ENCODE measurements around the gene PDE8A.
"Not testable (repeated sequence)": the region's sequence is repeated elsewhere in the genome, so short reads cannot be mapped to it uniquely, and the experiment has no call there.

Gene PDE8A

DNA sequence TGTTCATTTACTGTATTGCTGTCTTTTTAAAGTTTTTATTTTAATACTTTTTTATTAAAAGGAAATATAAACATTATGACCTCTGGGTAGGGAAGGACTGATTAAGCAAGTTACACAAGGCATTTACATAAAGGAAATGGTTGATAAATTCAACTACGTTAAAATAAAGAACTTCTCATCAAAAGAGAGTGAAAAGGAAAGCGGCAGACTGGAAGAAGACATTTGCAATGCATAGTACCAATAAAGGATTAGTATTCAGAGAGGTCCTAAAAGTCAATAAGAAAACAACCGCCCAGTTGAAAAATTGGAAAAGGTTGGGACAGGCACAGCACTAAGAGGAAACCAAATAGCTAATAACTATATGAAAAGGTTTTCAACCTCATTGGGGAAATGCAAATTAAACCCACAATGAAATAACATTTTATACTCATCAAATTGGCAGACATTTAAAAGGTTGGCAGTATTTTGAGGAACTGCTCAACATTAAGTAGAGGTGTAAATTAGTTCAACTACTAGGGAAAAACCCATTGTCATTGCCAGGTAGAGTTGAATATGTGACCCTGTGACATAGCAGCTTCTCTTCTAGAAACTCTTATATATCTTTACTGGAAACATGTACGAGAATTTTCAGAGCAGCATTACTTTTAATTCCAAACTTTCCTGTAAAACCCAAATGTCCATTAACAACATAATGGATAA lies 9.5 kb downstream of the PDE8A start:
- DNase-seq (ENCODE audit: low spot score), result no peak
- TF ChIP-seq, protein P1, sequence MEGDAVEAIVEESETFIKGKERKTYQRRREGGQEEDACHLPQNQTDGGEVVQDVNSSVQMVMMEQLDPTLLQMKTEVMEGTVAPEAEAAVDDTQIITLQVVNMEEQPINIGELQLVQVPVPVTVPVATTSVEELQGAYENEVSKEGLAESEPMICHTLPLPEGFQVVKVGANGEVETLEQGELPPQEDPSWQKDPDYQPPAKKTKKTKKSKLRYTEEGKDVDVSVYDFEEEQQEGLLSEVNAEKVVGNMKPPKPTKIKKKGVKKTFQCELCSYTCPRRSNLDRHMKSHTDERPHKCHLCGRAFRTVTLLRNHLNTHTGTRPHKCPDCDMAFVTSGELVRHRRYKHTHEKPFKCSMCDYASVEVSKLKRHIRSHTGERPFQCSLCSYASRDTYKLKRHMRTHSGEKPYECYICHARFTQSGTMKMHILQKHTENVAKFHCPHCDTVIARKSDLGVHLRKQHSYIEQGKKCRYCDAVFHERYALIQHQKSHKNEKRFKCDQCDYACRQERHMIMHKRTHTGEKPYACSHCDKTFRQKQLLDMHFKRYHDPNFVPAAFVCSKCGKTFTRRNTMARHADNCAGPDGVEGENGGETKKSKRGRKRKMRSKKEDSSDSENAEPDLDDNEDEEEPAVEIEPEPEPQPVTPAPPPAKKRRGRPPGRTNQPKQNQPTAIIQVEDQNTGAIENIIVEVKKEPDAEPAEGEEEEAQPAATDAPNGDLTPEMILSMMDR (IDR thresholded peaks at IDR 0.05; ENCODE audit: extremely low read depth, missing control alignments), result no peak

DNA sequence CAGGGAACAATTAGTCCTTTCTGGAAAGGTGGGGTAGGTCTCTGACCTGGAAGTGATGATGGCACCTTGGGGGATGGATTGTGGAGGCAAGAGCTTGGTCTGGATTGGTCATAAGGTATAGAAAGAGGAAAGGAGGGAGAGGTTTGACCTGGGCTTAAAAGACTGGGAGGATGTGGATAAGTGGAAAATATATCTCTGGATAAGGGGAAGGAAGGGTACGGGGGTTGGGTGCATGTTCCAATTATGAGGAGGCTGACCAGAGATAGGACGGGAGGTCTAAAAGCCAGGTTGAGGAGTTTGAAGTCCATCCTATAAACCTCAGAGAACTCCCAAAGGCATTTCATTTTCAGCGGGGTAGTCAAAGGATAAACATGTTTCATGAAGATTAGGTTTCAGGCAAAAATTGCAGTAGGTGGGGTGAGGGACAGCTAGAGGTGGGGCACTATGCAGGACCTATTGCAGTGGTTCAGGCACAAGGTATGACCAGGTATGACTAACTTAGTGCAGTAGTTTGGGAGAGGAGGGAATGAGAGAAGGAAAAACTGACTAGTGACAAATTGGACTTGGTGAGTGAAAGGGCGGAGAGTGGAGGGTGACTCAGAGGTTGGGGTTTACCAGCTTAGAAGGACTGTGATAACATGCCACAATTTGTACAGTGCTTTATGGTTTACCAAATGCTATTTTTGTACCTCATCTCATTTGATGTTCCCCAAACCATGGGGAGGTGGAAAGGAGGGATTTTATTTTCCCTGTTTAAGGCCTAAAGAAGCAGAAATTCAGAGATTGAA lies 10.7 kb downstream of the PDE8A start:
- DNase-seq (ENCODE audit: low spot score), result no peak
- TF ChIP-seq, protein P1 (IDR thresholded peaks at IDR 0.05; ENCODE audit: extremely low read depth, missing control alignments), result no peak

DNA sequence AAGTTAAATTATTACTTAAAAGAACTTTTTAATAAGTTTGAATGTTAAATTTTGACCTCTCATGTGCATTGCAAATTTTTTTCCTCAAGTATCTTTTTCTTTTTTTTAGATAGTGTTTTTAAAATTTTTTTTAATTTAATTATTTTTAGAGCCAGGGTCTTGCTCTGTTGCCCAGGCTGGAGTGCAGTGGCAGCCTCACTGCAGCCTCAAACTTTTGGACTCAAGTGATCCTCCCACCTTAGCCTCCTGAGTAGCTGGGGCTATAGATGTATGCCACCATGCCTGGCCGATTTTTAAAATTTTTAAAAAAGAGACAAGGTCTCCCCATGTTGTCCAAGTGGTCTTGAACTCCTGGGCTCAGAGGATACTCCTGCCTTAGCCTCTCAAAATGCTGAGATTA lies 14.4 kb downstream of the PDE8A start:
- TF ChIP-seq, protein P1 (IDR thresholded peaks at IDR 0.05; ENCODE audit: extremely low read depth, missing control alignments), result no peak

DNA sequence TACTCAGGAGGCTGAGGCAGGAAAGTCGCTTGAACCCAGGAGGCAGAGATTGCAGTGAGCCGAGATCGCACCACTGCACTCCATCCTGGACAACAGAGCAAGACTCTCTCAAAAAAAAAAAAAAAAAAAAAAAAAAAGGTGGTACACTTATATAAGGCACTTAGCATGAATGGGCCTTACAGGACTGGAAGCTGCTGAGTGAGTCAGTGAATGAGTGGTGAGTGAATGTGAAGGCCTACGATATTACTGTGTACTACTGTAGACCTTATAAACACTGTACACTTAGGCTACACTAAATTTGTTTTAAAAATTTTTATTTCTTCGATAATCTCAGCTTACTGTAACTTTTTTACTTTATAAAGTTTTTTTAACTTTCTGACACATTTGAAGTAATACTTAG lies 15.1 kb downstream of the PDE8A start:
- not testable (repeated sequence) for DNase-seq (ENCODE audit: low spot score)

More for the DNA sequence above, 14.4 kb downstream of the PDE8A start:
- no peak for DNase-seq (ENCODE audit: low spot score)

DNA sequence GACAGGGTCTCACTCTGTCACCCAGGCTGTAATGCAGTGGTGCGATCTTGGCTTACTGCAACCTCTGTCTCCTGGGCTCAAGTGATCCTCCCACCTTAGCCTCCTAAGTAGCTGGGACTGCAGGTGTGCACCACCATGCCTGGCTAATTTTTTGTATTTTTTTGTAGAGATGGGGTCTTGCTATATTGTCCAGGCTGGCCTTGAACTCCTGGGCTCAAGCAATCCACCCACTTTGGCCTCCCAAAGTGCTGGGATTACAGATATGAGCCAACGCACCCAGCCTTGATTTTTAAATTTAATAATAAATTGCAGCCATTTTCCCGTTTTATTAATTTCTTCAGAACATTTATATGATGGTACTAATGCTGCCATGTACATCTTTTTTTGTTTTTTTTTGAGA lies 15.6 kb downstream of the PDE8A start:
- not testable (repeated sequence) for DNase-seq (ENCODE audit: low spot score)

DNA sequence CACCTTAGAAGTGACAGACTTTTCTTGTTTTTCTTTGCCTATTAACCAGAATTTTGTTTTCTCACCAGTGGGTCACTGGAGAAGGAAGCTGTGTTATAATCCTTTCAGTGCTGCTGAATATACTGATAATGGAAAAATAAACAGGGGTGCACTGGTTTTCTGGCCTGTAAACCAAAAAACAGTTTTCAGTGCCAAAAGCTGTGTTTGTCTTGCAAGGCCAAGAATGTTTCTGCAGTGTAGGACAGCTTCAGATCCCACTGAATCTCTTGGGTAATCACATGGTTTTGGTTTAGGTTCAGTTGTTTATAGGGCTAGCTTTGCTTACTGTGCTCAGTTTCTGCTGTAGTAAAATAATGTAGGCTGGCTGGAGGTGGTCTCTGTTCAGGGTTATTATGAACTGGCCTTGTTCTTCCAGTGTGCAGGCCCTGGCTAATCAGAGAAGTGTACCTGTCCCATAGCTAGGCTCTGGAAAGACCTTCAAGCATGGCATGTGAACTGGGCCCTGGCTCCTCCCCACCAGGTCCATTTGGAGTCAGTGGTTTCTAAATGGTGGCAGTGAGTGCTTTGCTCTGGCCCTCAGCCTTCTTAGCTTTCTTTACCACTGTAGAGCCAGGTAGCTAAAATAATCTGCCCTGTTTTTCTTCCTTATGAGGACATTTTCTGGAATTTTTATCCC lies 18.7 kb downstream of the PDE8A start:
- no peak for DNase-seq (ENCODE audit: low spot score)
- TF ChIP-seq, protein P1 (IDR thresholded peaks at IDR 0.05; ENCODE audit: extremely low read depth, missing control alignments), result no peak

DNA sequence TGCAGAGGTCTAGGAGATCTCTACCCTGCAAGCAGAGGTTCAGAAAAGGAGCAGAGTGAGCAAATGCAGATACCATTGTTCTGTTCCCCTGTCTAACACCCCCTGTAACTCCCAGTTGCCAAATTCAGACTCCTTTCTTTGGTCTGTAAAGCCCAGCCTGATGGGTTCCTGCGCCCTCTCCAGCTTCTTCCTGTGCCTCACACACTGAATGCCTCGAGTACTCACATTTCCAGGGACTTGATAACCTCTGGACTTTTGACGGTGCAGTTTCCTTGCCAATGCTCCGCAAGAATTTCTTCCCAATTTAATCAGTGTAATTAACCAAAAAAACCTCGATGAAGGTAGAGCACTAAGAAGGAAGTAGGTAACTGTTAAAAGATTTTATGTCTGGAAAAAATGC lies 19.3 kb downstream of the PDE8A start:
- TF ChIP-seq, protein P1 (IDR thresholded peaks at IDR 0.05; ENCODE audit: extremely low read depth, missing control alignments), result no peak
- no peak for DNase-seq (ENCODE audit: low spot score)

DNA sequence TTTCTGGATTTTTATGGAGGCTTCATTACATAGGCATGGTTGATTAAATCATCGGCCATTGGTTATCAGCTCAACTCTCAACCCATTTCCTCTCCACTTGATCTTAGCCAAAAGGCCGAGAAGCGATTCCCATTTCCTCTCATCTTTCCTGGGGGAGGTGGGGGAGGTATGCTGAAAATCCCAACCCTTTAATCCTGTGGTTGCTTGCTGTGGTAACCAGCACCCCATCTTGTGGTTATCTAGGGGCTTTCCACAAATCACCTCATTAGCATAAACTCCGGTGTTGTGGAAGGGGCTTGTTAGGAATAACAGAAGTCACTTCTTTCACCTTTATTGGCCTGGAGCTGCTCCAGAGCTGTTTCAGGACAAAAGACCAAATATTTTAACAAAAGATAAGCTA lies 20.9 kb downstream of the PDE8A start:
- DNase-seq (ENCODE audit: low spot score), result no peak

More for the DNA sequence above, 20.9 kb downstream of the PDE8A start:
- TF ChIP-seq, protein P1 (IDR thresholded peaks at IDR 0.05; ENCODE audit: extremely low read depth, missing control alignments), result no peak

All from GM20000 (cell line).